Fibroblast of upper back skin (primary cell): ENCODE results near the gene MED7.
"Not testable (repeated sequence)": the region's sequence is repeated elsewhere in the genome, so short reads cannot be mapped to it uniquely, and the experiment has no call there.

Experiments used
- DNase-seq: peaks from one replicate; pipeline ENCODE4 v3.0.0-alpha.2; 2013

The MED7 gene, protein sequence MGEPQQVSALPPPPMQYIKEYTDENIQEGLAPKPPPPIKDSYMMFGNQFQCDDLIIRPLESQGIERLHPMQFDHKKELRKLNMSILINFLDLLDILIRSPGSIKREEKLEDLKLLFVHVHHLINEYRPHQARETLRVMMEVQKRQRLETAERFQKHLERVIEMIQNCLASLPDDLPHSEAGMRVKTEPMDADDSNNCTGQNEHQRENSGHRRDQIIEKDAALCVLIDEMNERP

DNA sequence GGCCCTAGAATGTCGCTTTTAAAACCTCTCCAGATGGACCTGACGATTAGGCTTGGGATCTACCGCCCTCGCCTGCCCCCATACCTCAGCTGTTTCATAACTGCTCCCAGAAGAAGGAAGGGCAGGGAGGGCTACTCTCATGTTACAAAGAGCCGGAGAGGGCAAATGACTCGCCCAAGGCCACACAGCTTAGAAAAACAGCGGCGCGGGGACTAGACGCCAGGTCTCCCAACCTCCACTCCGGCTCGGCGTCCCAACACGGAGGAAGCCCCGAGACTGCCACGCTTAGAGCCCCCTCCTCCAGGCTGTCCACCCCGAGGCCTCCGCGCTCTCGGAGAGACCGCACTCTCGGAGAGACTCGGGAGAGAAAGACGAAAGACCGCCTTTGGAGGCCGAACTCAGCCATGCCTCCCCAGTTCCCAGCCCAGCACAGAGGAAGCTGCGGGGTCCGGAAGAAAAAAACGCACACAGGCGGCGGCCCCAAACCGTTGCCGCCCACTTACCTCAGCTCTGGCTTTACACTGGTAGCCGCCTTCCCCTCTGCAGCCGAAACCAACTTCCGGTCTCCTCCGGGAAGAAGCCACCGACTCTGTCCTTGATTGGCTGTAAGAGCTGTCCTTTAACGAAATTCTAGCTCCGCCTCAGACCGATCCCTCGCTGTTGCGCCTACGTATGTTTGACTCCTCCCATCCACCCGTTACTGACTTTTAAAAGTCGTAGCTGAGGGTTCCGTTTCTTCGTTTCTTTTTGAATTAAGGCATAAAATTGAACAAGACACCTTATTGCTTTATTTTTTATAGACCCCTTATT lies at the start of gene MED7:
Gene MED7 (minus strand): TSS at position 549 of the 810 bp plus-strand sequence. CDS start 3,434 bp downstream, outside the sequence.
- peak; percentile 99 for DNase-seq

DNA sequence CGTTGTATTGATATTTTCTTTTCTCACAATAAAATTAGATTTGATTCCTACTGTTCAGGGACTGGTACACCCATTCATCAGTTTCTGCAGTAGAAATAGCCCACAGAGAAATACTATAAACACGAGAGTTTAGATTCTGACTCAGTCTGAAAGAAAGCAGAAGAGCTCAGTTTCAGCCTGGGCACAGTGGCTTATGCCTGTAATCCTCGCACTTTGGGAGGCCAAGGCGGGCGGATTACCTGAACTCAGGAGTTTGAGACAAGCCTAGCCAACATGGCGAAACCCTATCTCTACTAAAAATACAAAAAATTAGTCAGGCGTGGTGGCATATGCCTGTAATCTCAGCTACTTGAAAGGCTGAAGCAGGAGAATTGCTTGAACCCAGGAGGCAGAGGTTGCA lies 46.6 kb upstream of the MED7 start:
- no peak for DNase-seq

DNA sequence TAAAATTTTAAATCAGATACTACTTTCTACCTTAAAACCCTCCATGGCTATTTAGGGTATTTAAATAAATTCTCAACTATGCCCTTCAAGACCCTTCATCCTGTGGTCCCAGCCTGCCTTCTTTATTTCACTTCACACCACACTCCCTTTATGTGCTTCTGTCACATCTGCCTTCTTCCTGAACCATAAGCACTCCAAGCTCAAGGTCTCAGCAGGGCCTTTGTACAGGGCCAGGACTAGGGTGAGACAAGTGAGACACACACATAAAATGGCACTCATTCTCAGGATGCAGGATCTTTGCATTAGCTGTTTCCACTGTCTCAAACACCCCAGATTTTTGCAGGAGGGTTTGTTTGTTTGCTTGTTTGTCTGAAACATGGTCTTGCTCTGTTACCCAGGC lies 45.6 kb upstream of the MED7 start:
- no peak for DNase-seq

DNA sequence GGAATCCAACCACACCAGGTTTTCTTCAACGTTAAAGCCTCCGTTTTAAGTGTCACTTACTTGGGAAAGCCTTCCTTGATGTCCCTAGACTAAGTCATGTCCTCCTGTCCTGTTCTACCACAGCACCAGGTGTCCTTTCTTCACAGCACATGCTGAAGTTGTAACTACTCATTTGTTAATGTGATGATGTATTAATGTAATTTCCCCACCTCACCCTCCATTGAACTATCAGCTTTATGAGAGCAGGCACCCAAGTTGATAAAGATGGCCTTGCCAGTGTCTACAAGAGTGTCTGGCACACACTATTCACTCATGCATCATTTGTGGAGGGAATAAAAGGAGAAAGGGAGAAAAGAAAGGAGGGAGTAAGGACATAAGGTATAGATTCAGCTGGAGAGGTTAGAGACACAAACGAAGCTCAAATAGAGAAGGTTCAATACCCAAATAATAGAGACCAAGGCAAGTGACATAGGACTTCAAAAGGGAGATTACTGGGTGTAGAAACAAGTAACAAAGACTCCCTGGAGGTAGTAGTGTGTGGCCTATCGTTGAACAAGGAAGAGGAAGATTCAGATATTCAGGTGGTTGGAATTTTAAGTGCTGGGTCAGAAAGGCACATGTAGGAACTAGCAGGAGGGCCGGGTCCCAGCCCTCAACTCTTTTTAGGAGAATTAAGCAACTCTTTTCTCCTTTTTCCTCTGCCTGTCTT lies 44.5 kb upstream of the MED7 start:
- DNase-seq, result no peak

DNA sequence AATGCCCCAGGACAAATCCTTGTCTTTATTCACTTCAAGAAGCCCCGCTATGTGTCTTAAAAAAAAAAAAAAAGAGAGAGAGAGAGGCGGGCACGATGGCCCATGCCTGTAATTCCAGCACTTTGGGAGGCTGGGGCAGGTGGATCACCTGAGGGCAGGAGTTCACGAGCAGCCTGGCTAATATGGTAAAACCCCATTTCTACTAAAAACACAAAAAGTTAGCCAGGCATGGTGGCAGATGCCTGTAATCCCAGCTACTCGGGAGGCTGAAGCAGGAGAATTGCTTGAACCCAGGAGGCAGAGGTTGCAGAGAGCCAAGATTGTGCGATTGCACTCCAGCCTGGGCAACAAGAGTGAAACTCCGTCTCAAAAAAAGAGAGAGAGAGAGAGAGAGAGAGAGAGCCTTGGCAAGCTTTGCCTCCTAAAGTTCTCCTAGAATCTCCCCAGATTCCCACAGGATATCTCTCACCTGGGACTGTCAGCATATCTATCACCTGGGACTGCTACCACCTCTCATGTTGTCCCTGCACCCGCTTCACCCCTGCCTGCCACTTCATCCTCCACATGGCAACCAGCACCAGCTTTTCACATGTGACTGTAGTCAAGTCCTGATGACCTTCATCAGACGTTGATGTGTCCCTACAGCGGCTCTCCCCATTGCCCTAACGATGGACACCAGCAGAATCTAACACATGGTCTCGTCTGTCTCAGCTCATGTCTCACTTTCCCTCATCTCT lies 43.8 kb upstream of the MED7 start:
- DNase-seq, result no peak

DNA sequence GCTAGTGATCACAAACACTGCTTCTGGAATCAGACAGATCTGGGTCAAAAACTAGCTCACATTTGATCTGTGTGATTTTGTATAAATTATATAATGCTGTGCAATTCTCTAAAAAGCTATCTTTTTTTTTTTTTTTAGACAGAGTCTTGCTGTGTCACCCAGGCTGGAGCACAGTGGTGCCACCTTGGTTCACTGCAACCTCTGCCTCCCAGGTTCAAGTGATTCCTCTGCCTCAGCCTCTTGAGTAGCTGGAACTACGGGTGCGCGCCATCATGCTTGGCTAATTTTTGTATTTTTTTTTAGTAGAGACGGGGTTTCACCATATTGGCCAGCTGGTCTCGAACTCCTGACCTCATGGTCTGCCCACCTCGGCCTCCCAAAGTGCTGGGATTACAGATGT lies 42.5 kb upstream of the MED7 start:
- DNase-seq, result not testable (repeated sequence)

DNA sequence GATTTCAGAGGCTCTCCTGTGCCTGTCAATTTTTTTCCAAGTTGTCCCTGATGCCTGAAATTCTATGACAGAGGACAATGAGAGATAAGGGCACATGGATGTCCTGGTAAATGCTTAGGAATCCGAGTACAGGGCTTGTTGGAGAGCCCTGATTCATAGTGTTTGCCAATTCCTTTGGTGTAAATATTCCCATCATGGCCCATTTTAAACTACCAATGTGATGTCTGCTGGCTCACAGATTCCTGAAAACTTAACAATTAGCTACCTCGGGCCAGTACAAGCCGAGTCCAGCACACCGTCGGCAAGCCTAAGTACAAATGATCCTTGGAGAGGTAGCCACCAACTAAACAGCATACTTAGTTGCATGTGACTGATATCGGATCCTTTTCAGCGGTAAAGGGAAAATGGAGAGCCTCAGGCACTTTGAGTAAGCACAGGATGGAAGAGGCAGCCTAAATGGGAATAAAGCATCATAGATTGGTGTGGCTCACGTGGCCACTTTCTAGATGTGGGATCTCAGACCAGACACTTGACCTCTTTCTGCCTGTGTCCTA lies 41.5 kb upstream of the MED7 start:
- no peak for DNase-seq

DNA sequence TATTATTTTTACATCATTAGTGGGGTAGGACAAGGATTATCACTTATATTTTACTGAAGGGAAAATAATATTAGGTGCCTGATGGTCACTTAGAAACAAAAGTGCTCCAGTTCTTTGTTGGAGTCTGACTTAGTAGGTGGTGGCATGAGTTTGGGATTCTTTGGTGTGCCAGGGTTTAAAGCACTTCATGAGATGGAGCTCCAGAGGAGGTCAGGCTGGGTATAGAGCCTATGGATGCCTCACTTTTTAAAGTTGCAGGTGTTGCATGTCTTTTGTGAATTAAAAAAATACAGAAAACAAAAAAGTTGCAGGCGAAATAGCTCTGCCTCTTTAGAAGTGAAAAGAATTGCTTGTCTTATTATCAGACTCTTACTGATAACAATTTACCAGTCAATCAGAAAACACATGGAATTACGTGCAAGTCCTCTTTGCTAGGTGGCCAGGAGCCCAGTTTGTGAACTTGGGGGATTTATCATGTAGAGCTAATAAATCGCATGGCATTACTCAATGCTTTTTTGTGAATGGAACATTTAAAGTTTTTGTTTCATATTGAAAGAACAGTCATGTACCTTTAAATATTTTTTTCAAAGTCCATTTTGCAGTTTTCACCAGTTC lies 39.6 kb upstream of the MED7 start:
- no peak for DNase-seq

DNA sequence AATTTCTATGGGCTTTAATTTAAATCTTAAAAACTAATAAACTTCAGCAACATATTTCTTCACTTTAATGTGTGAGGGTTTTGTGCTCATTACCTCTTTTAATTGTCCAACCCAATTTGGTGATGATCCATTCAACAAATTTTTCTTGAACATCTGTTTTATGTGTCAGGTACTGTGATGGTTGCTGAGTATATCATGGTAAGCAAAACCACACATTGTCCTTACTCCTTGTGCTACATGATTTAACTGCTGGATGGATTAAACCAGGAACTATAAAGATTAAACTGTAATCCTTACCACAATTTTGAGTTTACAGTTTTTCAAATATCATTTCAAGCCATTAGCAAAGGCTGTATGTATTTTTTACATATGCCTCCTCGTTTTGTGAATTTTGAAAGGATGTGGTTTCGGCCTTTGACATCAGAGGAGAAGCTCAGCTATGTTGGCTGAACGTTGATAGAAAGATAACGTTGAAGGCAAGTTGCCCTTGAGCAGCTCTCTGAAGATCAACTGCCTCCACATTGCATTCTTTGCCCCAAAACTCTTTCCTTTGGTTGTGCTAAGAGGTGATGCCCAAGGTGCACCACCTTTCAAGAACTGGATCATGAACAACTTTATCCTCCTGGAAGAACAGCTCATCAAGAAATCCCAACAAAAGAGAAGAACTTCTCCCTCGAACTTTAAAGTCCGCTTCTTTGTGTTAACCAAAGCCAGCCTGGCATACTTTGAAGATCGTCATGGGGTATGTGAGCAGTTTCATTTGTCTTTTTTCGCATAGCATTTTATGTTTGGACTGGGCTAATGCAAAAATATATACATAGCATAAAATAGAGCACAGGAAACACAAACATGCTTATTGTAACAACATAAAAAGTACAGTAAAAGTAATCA lies 38.0 kb upstream of the MED7 start, which contains the start of gene ITK:
Gene ITK (plus strand): TSS at position 467 of the 891 bp plus-strand sequence. CDS start 138 bp downstream, at position 605.
- DNase-seq, result no peak

DNA sequence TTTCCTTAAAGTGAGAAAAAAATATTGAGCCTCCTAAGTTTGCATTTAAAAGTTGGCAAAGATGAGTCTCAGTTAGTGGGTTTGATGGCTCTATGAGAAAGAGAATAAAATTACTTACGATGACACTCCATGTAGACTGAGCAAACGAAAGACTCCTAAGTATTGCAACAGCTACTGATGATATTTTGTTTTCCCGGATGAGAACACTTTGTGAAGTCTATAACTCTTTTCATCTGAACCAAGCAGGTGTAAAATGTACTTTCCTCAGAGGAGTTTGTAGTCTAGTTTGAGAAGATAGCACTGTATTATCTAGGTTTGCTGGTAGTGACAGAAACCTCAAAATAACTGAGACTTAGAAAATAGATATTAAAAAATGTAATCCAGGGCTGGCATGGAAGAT lies 36.3 kb upstream of the MED7 start:
- no peak for DNase-seq

DNA sequence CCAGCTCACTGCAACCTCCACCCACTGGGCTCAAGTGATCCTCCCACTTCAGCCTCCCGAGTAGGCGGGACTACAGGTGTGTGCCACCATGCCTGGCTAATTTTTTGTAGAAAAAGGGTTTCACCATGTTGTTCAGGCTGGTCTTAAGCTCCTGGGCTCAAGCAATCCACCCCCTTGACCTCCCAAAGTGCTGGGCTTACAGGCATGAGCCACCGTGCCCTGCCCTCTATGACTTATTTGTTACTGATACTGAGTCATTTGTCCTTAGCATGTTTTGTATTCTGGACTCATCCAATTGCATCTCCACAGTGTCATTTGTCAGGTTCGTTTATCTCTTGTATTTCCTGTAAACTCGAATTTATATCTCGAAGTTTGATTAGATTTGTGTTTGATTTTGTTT lies 35.3 kb upstream of the MED7 start:
- DNase-seq, result no peak

DNA sequence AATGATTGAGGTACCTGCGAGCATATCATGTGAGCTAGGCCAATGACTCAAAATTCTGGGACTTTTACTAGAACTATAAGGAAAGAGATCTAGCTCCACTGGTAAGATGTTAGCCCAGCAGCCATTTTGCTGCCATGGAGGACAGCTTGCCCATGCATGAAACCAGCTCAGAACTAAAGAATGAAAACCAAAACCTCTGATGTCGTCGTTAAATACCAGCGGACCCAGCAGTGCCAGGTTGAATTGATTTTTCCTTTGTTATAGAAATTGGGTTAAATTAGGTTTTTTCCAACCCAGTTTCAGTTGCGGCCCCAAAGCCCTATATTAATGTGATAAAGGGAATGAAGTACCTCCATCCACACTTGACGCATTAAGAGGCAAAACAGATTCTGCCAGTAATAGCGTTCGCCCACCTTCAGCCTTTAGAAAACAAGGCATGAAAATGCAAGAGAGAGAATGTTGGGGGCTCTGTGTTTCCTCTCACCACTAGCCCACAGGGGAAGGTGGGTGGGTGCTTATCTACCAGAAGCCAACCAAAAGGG lies 32.5 kb upstream of the MED7 start:
- no peak for DNase-seq

DNA sequence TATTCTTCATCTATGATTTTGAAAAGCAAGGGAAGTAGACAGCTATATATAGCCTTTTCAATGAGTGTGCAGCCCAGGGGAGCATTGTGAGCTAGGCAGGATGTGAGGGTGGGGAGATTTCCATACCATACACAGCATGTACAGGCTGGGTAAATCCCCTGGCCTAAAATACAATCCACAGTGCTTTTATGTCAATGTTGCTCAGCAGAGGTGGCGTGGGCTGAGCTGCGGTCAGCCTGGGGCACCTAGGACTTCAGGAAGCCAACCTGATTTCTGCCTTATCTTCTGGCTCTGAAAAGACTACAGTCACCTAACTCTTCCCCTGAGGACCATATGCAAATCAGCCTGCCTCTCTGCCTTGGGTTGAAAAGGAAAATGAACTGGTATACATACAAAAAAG lies 29.7 kb upstream of the MED7 start:
- no peak for DNase-seq

DNA sequence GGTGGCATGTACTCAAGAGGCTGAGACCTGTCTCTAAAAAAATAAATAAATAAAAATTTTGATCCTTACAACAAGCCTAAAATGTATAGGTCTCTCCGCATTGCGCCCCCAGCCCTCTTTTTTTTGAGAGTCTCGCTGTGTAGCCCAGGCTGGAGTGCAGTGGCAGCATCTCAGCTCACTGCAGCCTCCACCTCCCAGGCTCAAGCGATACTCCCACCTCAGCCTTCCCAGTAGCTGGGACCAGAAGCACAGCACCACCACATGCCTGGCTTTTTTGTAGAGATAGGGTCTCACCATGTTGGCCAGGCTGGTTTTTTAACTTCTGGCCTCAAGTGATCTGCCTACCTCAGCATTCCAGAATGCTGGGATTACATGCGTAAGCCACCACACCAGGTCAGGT lies 25.6 kb upstream of the MED7 start:
- no peak for DNase-seq

DNA sequence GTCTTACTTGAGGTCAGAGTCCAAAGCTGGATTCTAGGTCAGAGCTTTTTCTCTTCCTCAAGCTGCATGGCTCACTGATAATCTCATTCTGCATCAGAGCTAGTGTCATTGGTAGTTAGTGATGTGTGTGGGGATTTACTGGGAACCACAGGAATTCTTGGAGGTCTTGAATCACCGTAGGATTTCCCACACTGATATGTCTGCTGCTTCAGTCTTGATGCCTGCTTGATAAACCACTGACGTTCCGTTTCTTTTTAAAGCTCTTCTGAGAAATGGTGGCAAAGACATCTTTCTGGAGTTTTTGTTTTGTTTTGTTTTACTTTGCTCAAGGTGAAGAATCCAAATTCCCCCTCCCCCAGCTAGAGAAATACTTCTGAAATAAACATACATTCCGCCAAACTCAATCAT lies 24.6 kb upstream of the MED7 start:
- DNase-seq, result peak; percentile 90

DNA sequence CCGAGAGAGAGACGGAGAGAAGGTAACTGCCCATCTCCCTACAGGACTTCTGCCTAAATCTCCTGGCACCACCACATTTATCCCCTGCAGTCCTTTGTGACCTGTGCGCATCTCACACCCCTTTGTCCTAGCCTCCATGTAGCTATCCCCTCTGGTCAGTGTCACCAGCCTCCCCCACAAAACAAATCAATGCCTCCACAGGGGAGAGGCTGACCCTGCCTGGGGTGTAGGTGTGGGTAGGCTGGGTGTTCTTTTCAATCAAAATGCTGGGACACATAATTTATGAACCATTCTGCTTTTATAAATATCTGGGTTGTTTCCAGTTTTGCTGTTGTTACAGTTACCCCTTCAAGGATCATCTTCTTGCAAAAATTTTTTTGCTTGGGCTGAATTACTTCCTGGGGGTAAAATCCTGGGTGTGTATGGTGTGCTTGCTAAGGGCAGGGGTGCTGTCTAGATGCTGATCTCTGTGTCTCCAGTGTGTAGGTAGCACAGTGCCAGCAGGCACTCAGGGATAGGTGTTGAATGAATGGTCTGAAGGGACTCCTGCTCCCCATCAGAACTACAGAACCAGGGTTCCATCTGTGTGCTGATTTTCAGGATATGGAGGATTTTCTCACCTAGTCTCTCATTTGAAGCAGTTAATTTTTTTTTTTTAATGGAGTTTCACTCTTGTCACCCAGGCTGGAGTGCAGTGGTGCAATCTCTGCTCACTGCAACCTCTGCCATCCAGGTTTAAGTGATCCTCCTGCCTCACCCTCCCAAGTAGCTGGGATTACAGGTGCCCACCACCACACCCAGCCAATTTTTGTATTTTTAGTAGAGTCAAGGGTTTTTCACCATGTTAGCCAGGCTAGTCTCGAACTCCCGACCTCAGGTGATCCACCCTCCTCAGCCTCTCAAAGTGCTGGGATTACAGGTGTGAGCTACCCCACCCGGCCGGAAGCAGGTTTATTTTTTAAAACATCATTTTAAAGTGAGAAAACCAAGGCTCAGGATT lies 23.8 kb upstream of the MED7 start, which contains the start of gene GARIN3:
Gene GARIN3 (minus strand): TSS at position 51 of the 1,000 bp plus-strand sequence. CDS start 96 bp downstream, outside the sequence.
- DNase-seq, result no peak

DNA sequence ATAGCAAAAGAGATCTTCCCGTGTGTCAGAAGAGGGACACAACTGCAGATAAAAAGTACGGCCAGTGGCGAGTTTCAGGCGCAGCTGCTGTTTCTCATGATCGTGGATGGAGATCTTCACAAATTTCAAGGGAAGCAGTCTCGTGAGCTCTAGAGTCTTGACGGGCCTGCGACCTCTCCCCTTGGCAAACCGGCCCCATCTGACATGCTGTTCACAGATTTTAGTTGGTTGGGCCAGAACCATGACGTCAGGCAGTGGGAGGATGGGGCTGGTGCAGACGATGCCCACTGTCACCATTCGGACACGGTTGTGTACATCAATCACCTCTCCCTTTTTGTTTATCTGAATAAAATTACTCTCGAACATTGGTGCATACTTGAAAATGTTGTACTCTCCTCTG lies 23.0 kb upstream of the MED7 start:
- DNase-seq, result no peak

DNA sequence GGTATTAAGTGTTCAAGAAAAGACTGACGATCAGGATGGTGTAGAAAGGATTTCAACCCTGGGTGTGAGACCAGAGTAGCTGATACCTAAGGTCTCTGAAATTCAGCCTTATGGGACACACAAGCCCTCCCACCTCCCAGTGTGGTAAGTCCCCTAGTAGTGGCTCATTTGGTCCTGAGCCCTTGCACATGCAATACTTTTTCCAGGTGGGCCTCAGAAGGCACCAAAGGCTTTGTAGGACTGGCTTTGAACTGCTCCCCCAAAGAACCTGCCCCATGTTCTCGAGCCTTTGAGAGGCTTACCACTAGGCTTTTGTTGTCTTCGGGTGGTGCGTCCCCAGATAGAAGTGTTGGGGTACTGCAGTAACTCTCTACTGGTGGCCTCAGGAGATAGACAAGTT lies 22.6 kb upstream of the MED7 start:
- DNase-seq, result no peak

DNA sequence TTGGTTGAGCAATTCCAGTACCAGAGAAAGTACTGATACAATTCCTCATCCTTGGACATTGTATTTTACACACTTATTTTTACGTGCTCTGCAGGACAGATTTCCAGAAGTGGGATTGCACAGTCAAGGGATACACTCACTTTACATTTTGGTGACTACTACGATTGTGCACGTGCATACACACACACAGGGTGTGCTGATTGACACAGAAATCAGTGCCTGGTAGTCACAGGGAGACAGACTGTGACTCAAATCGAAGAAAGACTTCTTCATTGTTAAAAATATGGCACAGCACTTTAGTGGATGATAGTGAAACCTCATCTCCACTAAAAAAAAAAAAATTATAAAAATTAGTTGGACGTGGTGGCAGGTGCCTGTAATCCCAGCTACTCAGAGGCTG lies 21.9 kb upstream of the MED7 start:
- no peak for DNase-seq
